ENCODE results near the gene LOXL4. TPM values are rescaled to one million over a fixed set of nuclear protein-coding genes. Genes with fewer than 3 reads are reported as not detected.

Gene LOXL4
- total RNA-seq, 4 donors from 2014 or later = 1.9 to 6.4 (median 2.8) TPM

DNA sequence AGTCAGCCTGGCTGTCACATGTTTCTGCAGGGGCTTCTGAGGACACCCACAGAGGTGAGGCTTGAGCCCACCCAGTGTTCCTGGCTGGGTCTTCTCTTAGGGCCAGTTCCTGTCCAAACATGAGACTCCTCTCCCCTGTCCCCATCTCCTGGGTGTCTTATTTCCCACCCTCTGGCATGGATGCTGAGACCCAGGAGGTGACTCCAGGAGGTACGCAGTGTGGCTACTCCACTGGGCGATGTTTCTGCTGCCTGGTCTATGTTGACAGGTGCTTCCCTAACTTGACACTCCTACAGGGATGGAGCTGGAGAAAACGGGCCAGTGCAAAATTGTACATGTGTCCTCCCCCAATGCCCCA, 26.3 kb upstream of the LOXL4 start:
- no peak overlapping the region for H3K27ac ChIP-seq
- no peaks in the 10 kb centered on the region for H3K36me3 ChIP-seq
- H3K4me3 ChIP-seq = no peak overlapping the region
- in situ Hi-C loops (cut with MboI; ENCODE audit: low pct_ligation_motif_present in 1 of 4, low pct_unique_long_range_greater_than_20kb in 1 of 4, low sequenced_read_pairs in 3 of 4) (no loop called here), intact Hi-C loops (cut with DNase I; ENCODE audit: low total_unique reads) (no loop called here)
- no peak for DNase-seq
- WGBS, 2 donors (ENCODE audit: low coverage in 1 of 2) = 87% methylated on average over 3 of the region's 3 CpGs; no CpG with 5 or more reads in 1 of the 2 donors
- H3K9me3 ChIP-seq = no peaks in the 10 kb centered on the region
- H3K27me3 ChIP-seq = peaks cover 9% of the 10 kb centered on the region
- H3K4me1 ChIP-seq = peaks cover 0 to 6% (median 0%) of the 10 kb centered on the region in 4 donors
- TF ChIP-seq EP300 (IDR thresholded peaks at IDR 0.05; ENCODE audit: low read depth) = no peak
- TF ChIP-seq, protein P1, sequence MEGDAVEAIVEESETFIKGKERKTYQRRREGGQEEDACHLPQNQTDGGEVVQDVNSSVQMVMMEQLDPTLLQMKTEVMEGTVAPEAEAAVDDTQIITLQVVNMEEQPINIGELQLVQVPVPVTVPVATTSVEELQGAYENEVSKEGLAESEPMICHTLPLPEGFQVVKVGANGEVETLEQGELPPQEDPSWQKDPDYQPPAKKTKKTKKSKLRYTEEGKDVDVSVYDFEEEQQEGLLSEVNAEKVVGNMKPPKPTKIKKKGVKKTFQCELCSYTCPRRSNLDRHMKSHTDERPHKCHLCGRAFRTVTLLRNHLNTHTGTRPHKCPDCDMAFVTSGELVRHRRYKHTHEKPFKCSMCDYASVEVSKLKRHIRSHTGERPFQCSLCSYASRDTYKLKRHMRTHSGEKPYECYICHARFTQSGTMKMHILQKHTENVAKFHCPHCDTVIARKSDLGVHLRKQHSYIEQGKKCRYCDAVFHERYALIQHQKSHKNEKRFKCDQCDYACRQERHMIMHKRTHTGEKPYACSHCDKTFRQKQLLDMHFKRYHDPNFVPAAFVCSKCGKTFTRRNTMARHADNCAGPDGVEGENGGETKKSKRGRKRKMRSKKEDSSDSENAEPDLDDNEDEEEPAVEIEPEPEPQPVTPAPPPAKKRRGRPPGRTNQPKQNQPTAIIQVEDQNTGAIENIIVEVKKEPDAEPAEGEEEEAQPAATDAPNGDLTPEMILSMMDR (IDR thresholded peaks at IDR 0.05) = no peak
- TF ChIP-seq POLR2AphosphoS5 (IDR thresholded peaks at IDR 0.05) = no peak
- TF ChIP-seq POLR2A (IDR thresholded peaks at IDR 0.05) = no peak

- H3K27ac ChIP-seq = no peak overlapping the region
- in situ Hi-C loops (cut with MboI; ENCODE audit: low pct_ligation_motif_present in 1 of 4, low pct_unique_long_range_greater_than_20kb in 1 of 4, low sequenced_read_pairs in 3 of 4) = no loop called here
Observed at GRCh38 chr10:98293550-98294269, 25.7 kb upstream of the LOXL4 start.

GRCh38 chr10:98292971-98293370, 25.0 kb upstream of the LOXL4 start:
- Histone ChIP-seq H3K4me3 (no peak overlapping the region), H3K27ac (no peak overlapping the region), H3K36me3 (no peaks in the 10 kb centered on the region), H3K9me3 (no peaks in the 10 kb centered on the region), H3K4me1 (peaks cover 0 to 6% (median 0%) of the 10 kb centered on the region in 4 donors), H3K27me3 (peaks cover 9% of the 10 kb centered on the region)
- TF ChIP-seq EP300 (IDR thresholded peaks at IDR 0.05; ENCODE audit: low read depth) (no peak), POLR2A (IDR thresholded peaks at IDR 0.05) (no peak), POLR2AphosphoS5 (IDR thresholded peaks at IDR 0.05) (no peak)
- TF ChIP-seq, protein P1 (IDR thresholded peaks at IDR 0.05) = no peak
- in situ Hi-C loops (cut with MboI; ENCODE audit: low pct_ligation_motif_present in 1 of 4, low pct_unique_long_range_greater_than_20kb in 1 of 4, low sequenced_read_pairs in 3 of 4) = no loop called here
- WGBS, 2 donors (ENCODE audit: low coverage in 1 of 2) = 45 to 86% methylated on average over 1 to 4 of the region's 4 CpGs
- intact Hi-C loops (cut with DNase I; ENCODE audit: low total_unique reads) = no loop called here
- DNase-seq = no peak

More at GRCh38 chr10:98293550-98294269, 25.7 kb upstream of the LOXL4 start:
- DNase-seq = no peak
- peaks cover 0 to 6% (median 0%) of the 10 kb centered on the region in 4 donors for H3K4me1 ChIP-seq
- H3K27me3 ChIP-seq = peaks cover 9% of the 10 kb centered on the region
- WGBS, 2 donors (ENCODE audit: low coverage in 1 of 2) = 56% methylated on average over 8 of the region's 8 CpGs; no CpG with 5 or more reads in 1 of the 2 donors
- H3K9me3 ChIP-seq = no peaks in the 10 kb centered on the region
- no peaks in the 10 kb centered on the region for H3K36me3 ChIP-seq
- TF ChIP-seq POLR2AphosphoS5 (IDR thresholded peaks at IDR 0.05) (no peak), EP300 (IDR thresholded peaks at IDR 0.05; ENCODE audit: low read depth) (no peak), POLR2A (IDR thresholded peaks at IDR 0.05) (no peak)
- TF ChIP-seq, protein P1 (IDR thresholded peaks at IDR 0.05) = no peak
- H3K4me3 ChIP-seq = no peak overlapping the region
- intact Hi-C loops (cut with DNase I; ENCODE audit: low total_unique reads) = no loop called here

DNA sequence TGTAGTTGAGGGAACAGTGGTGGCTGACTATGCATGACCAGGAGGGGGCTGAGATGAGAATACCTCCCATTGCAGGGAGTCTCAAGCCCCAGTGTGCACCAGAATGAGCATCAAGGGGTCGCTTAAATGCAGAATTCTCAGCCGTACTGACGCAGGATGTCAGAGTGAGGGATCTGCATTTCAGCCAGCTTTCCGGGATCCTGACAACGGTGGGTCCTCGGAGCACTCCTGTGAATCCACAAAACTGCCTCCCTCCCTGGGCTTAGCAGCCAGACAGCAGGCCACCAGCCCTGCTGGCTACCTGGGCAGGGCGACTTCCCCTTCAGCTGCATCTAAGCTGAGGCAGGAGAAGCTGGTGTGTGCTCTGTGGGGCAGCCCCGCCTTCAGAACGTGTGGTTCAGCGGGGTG, 21.8 kb upstream of the LOXL4 start:
- TF ChIP-seq, protein P1 (IDR thresholded peaks at IDR 0.05) = no peak
- no peak for TF ChIP-seq EP300 (IDR thresholded peaks at IDR 0.05; ENCODE audit: low read depth)
- no peak for TF ChIP-seq POLR2AphosphoS5 (IDR thresholded peaks at IDR 0.05)
- TF ChIP-seq POLR2A (IDR thresholded peaks at IDR 0.05) = no peak
- no peak overlapping the region for H3K27ac ChIP-seq
- H3K4me3 ChIP-seq = no peak overlapping the region
- H3K4me1 ChIP-seq = peaks cover 0 to 6% (median 0%) of the 10 kb centered on the region in 4 donors
- no peaks in the 10 kb centered on the region for H3K36me3 ChIP-seq
- intact Hi-C loops (cut with DNase I; ENCODE audit: low total_unique reads) (no loop called here), in situ Hi-C loops (cut with MboI; ENCODE audit: low pct_ligation_motif_present in 1 of 4, low pct_unique_long_range_greater_than_20kb in 1 of 4, low sequenced_read_pairs in 3 of 4) (no loop called here)
- no peaks in the 10 kb centered on the region for H3K9me3 ChIP-seq
- no peaks in the 10 kb centered on the region for H3K27me3 ChIP-seq
- DNase-seq = no peak
- WGBS, 2 donors (ENCODE audit: low coverage in 1 of 2) = 65 to 70% methylated on average over 2 to 8 of the region's 10 CpGs

Data from transverse colon (tissue), 4 donors.